GM19099 (cell line): ENCODE data around the gene RNU6-1.

Experiments used
- POLR2A ChIP-seq: IDR thresholded peaks from 3 replicates; pipeline ENCODE4 v1.6.1; 2011; ENCODE audit warnings: low read depth; ENCODE audit not compliant: insufficient read length; ENCODE audit errors: extremely low read depth

RNU6-1 gene

DNA sequence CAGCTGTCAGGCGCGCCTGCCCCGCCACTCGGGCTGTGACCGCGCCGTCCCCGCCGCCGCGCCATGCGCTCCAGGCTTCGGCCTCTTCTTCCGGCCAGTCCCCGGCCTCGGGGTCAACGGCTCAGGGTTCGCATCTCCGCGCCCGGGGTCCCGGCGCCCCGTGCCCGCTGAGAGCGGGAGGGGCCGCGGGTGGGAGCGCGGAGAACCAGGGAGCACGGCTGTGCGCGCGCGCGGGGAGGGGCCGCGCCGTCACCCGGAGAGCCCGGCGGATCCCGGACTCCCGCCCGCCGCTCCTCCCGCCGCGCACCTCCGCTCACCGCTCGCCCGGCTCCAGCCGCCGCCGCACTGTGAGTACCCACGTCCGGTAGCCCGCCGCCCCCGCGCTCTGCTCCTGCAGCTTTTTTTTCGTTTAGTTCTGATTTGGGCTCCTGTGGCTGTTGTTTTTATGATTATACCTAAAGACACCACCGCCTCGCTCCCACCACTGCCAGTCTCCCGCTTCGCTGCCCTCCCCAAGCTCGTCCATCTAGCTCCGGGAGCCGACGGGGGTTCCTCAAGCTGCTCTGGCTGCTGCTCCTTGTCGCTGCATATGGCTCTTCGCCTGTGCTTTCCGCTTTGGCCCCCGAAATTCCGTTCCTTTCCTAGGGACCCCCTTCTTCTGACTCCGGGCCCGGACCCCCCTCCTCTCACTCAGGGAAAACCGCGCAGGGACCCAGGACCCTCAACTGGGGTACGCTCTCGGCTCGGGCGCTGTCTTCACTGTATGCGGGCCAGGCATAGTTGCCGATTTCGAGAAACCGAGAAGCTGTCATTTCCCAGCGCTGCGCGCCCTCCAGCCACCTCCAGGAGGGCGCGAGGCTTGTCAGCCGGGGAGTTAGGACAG is 16.3 kb downstream of the RNU6-1 start:
- TF ChIP-seq POLR2A = no peak

- TF ChIP-seq POLR2A = no peak
These were observed 17.1 kb downstream of the RNU6-1 start for GRCh38 chr15:67822537-67823313.

DNA sequence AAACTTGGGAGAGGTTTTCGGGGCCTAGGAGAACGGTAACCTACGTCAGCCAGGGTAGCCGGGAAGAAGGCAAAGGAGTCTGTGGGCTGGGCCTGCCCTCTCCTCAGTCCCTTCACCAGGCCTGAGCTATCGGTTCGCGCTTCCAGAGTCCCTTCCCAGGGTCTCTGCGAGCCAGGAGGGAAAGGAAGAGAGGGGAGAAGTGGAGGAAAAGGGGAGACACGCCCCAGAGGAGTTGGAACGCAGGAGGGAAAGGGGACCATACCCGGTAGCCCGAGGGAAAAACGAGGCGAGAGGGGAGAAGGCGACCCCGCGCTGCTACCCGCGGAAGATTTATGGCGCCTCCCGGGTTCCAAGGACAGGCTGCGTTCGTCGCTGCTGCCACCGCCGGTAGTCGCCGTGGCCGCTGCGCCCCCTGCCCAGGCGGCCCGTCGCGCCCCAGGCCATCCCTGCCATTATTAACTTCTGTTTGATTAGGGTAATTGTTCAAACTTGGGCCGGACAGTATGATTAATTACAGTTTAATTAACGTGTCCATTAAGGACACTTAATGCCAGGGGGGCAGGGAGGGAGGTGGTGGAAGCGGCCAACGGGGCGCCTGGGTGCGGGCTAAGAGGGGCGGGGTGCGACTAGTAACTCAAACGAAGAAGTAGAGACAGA is 17.9 kb downstream of the RNU6-1 start:
- no peak for TF ChIP-seq POLR2A

DNA sequence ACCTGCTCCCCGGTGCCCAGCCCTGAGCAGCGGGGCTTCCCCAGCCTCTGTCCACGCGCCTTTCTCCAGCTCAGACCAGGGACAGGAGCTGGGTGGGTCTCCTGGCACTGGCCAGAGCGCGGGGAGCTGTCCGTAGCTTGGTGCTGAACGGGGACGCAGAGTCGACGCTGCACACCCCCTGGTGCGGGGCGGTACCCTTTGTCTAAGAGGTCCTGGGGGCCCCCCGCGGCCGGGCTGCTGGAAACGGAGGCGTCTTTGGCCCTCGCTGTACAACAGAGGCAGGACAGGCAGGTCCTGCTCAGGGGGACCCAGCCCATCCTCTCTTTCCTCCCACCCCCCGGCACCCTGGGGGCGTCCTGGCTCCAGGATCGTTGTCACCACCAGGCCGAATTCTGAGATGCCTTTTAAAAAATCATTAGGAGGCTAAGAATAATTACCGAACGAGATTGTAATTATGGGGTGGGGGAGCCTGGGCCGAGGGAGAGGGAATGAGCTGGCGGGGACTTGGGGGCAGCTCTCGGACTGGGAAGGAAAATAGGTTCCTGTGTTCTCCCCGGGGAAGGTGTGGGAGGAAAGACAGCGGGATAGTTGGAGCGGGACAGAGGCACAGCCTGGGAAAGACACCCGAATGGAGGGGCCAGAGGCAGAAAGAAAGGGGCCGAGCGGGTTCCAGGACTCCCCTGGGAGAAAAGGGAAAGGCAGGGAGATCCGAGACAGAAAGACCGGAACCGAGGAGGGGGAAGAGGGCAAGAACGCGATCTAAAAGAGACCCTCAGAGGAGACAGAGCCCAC is 18.7 kb downstream of the RNU6-1 start:
- no peak for TF ChIP-seq POLR2A

DNA sequence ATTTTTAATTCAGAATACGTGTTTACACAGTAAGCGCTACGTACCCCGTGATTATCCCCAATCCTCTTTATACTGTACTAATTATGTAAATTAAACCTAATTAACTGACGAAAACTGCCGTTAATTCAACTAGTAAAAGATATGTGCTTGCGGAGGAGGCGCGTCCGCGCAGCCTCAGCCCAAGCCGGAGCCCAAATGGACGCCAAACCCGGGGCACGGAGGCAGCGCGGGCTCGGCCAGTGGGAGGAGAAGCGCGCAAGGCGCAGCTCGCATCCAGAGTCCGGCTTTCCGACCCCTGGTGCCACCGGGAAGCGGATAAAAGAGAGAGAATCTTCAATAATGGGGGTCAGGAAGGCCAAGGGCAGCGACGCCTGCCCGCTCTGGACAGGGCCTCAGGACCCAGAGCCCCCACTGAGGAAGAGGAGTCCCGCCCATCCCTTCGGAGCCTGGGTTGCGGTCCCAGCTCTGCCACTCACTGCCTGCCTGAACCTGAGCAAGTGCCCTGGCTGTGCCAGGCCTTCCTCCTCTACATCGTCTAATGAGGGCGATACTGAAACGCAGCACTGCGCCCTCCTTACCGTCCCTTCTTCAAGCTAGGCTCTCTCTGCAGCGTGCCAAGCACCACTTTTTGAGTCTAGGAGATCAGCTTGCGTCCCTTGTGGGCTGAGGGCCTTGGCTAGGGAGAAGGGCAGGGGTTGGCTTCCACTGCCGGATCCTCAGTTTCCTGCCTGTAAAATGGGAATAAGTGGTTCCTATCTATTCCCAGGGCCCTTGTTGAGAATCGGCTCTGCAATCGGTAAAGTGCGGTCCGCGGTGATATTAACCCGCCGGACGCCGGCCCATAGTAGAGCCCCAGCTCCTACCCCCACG is 19.5 kb downstream of the RNU6-1 start:
- TF ChIP-seq POLR2A = no peak

GRCh38 chr15:67819636-67820035 is 20.2 kb downstream of the RNU6-1 start:
- TF ChIP-seq POLR2A = no peak

DNA sequence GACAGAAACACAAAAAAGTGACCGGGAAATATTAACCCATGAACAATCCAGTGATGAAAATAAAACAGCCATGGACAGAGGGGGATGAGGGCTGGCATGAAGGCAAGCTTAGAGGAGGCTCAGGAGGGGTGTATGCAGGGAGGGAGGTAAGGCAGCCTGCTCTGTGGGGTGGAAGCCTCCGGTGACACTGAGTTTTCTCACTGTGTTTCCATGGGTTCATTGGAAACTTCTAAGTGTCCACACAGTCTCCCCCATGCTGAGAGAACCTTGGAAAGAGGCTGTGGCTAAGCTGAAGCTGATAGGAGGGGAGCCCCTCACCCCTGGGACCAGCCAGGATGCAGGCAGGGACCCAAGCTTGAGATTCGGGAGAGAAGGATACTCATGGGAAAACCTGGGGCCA is 21.4 kb downstream of the RNU6-1 start:
- no peak for TF ChIP-seq POLR2A

- TF ChIP-seq POLR2A = no peak
These were observed 23.2 kb downstream of the RNU6-1 start for GRCh38 chr15:67816668-67817067.

DNA sequence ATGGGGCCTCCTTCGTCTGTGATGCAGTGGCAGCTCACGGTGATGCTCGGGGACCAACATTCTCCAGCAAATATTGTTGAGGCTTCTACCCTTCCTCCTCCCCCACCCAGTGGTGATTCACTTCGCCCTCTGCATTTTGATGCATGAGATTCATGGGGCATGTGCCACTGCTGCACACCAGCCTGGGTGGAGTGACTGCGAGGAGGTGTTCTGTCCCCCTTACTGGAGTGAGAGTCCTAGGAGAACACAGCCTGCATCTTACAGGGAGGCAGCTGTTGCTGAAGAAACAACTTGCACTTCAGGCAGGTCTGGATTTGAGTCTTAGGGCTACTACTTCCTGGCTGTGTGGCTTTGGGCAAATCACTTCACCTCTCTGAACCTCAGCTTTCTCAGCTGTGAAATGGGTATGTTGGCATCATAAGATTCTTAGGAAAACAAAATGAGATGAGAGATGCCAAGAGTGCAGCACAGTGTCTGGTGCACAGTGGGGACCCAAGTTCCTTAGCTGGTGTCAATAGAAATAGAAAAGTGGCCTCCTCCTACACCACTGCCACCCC is 24.7 kb downstream of the RNU6-1 start:
- no peak for TF ChIP-seq POLR2A

DNA sequence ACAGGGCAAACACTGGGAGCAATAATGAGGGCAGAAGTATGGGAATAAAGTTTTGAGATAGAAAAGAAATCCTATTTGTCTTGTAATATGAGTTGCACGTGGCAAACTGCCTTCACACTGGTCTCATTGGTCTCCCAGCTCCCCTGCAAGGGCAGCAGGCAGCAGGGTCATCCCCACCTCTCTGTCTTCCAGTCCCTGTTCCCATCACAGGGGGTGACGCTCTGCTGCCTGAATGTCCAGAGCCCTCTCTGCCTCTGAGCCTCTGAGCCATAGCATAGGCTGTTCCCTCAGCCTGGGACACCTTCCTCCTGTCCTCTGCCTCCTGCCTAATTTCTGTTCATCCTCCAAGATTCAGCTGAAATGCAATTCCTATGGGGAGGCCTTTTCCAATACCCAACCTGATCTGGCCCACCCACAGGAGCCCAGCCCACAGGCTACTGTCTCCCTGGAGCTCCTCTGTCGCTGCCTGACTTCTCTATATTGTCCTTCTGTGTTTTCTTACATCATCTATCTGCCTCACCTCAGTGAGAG is 26.7 kb downstream of the RNU6-1 start:
- no peak for TF ChIP-seq POLR2A

GRCh38 chr15:67812241-67812644 is 27.6 kb downstream of the RNU6-1 start:
- TF ChIP-seq POLR2A = no peak

- no peak for TF ChIP-seq POLR2A
These were observed 30.0 kb downstream of the RNU6-1 start for GRCh38 chr15:67809866-67810265.

- TF ChIP-seq POLR2A = no peak
These were observed 30.4 kb downstream of the RNU6-1 start for GRCh38 chr15:67809441-67809840.
